H1 (cell line): ENCODE results near the gene NKAIN1. TPM values are rescaled to one million over a fixed set of nuclear protein-coding genes. Genes with fewer than 3 reads are reported as not detected.

Experiments
- CTCF ChIA-PET: fragments of 300-600 bp; sonication (Branson Sonifier 250); formaldehyde crosslinking; loops from one replicate; lab custom pipeline; 2021; ENCODE audit not compliant: partially characterized antibody; lab: Charles Lee
- POLR2A ChIA-PET: fragments of 300-600 bp; sonication (Branson Sonifier 250); formaldehyde crosslinking; loops from one replicate; lab custom pipeline; 2021; ENCODE audit warnings: inconsistent platforms; ENCODE audit not compliant: partially characterized antibody; lab: Charles Lee
- DNase-seq, 2 experiments: peaks; one replicate each; pipeline versions ENCODE4 v3.0.0 to v3.0.0-alpha.2; 2010 to 2022; ENCODE audit warnings: low spot score in 2 of 2, low read depth in 1 of 2, mixed read lengths in 1 of 2
- FAIRE-seq: peaks from 2 replicates; lab custom pipeline; 2011; peaks lifted over from hg19 to GRCh38; lab: Jason Lieb, UNC
- H2AFZ ChIP-seq: 2 replicates; pipeline ENCODE4 v1.8.1; 2012; ENCODE audit warnings: low read length, inconsistent platforms
- H2AK5ac ChIP-seq: 2 replicates; pipeline ENCODE4 v1.6.1; 2013; ENCODE audit warnings: low read depth, low read length
- H2BK120ac ChIP-seq: replicated peaks from 2 replicates; pipeline ENCODE3; 2013; ENCODE audit warnings: low read depth, low read length, inconsistent platforms
- H2BK12ac ChIP-seq: 2 replicates; pipeline ENCODE4 v1.6.1; 2013; ENCODE audit warnings: low read depth, low read length
- H2BK15ac ChIP-seq: 2 replicates; pipeline ENCODE4 v1.6.1; 2013; ENCODE audit warnings: low read length
- H2BK20ac ChIP-seq: 2 replicates; pipeline ENCODE4 v1.6.1; 2013; ENCODE audit warnings: low read length
- H2BK5ac ChIP-seq: 2 replicates; pipeline ENCODE4 v1.6.1; 2013; ENCODE audit warnings: low read depth, low read length
- H3K14ac ChIP-seq: 2 replicates; pipeline ENCODE4 v1.6.1; 2013; ENCODE audit warnings: inconsistent platforms; ENCODE audit not compliant: insufficient read length
- H3K18ac ChIP-seq: 2 replicates; pipeline ENCODE4 v1.6.1; 2013; ENCODE audit warnings: low read length; ENCODE audit errors: extremely low read depth
- H3K23ac ChIP-seq: 2 replicates; pipeline ENCODE4 v1.6.1; 2013; ENCODE audit warnings: inconsistent platforms; ENCODE audit not compliant: insufficient read length
- H3K23me2 ChIP-seq: 2 replicates; pipeline ENCODE4 v1.6.1; 2013; ENCODE audit warnings: low read depth, low read length
- H3K27ac ChIP-seq: 2 replicates; pipeline ENCODE4 v1.6.1; 2011; ENCODE audit warnings: low read depth, low read length, inconsistent platforms
- H3K27me3 ChIP-seq, 4 experiments: replicated peaks in 1 of 4; 1 replicate in 1 of 4; 2 replicates in 3 of 4; pipeline versions ENCODE4 v1.6.1 to v1.8.1; 2011 to 2013; ENCODE audit warnings: low read length in 3 of 4, mild to moderate bottlenecking in 3 of 4, inconsistent platforms in 2 of 4, mixed read lengths in 2 of 4, moderate library complexity in 1 of 4; ENCODE audit not compliant: control insufficient read depth in 3 of 4, insufficient read depth in 3 of 4; ENCODE audit errors: extremely low read depth in 1 of 4
- H3K36me3 ChIP-seq, 4 experiments: 2 replicates each; pipeline versions ENCODE4 v1.6.1 to v1.8.1; 2011 to 2013; ENCODE audit warnings: mild to moderate bottlenecking in 4 of 4, low read length in 3 of 4, moderate library complexity in 2 of 4, control low read depth in 1 of 4, inconsistent platforms in 1 of 4; ENCODE audit not compliant: insufficient read depth in 4 of 4, control insufficient read depth in 2 of 4
- H3K4ac ChIP-seq: replicated peaks from 2 replicates; pipeline ENCODE3; 2013; ENCODE audit warnings: low read length, low read depth, mixed read lengths, inconsistent platforms; ENCODE audit not compliant: insufficient read length
- H3K4me1 ChIP-seq, 4 experiments: replicated peaks in 1 of 4; 1 replicate in 1 of 4; 2 replicates in 3 of 4; pipeline versions ENCODE4 v1.6.1 to v1.8.1; 2011 to 2013; ENCODE audit warnings: low read length in 3 of 4, inconsistent platforms in 2 of 4, mixed read lengths in 1 of 4; ENCODE audit not compliant: insufficient read depth in 4 of 4, control insufficient read depth in 3 of 4
- H3K4me2 ChIP-seq, 2 experiments: 2 replicates each; pipeline versions ENCODE4 v1.6.1 to v1.8.1; 2011 to 2013; ENCODE audit warnings: low read depth in 2 of 2, low read length in 2 of 2, control low read depth in 1 of 2, inconsistent platforms in 1 of 2, mild to moderate bottlenecking in 1 of 2; ENCODE audit not compliant: insufficient read depth in 1 of 2
- H3K4me3 ChIP-seq, 4 experiments: fragments of 200-600, 300-600 bp in 1 of 4; sonication (generic), shearing (Covaris generic), sonication (Bioruptor Twin) in 1 of 4; 2 replicates each; pipeline versions ENCODE4 v1.5.1 to v1.8.1; 2011 to 2016; ENCODE audit warnings: low read length in 4 of 4, low read depth in 3 of 4, control low read depth in 2 of 4, inconsistent platforms in 2 of 4, mild to moderate bottlenecking in 2 of 4, mixed read lengths in 1 of 4, moderate library complexity in 1 of 4; ENCODE audit not compliant: insufficient read depth in 2 of 4; ENCODE audit errors: extremely low read depth in 1 of 4
- H3K56ac ChIP-seq: replicated peaks from 2 replicates; pipeline ENCODE3; 2013; ENCODE audit warnings: low read depth, mild to moderate bottlenecking, mixed read lengths, low read length, inconsistent platforms; ENCODE audit not compliant: insufficient read length
- H3K79me1 ChIP-seq: 2 replicates; pipeline ENCODE4 v1.6.1; 2013; ENCODE audit warnings: low read depth, low read length, control low read depth
- H3K79me2 ChIP-seq, 2 experiments: 2 replicates each; pipeline versions ENCODE4 v1.6.1 to v1.8.1; 2012 to 2013; ENCODE audit warnings: low read length in 2 of 2, mild to moderate bottlenecking in 2 of 2, inconsistent platforms in 1 of 2; ENCODE audit not compliant: insufficient read depth in 2 of 2, control insufficient read depth in 1 of 2
- H3K9ac ChIP-seq, 4 experiments: replicated peaks in 1 of 4; 1 replicate in 1 of 4; 2 replicates in 3 of 4; pipeline versions ENCODE4 v1.6.1 to v1.8.1; 2011 to 2013; ENCODE audit warnings: low read depth in 3 of 4, low read length in 3 of 4, control low read depth in 2 of 4, mild to moderate bottlenecking in 2 of 4, moderate library complexity in 2 of 4, inconsistent platforms in 1 of 4; ENCODE audit errors: extremely low read depth in 1 of 4
- H3K9me3 ChIP-seq, 2 experiments: 2 replicates each; pipeline versions ENCODE4 v1.6.1 to v1.8.1; 2012 to 2013; ENCODE audit warnings: mild to moderate bottlenecking in 2 of 2, moderate library complexity in 2 of 2, control low read depth in 1 of 2, inconsistent platforms in 1 of 2, low read depth in 1 of 2, low read length in 1 of 2, mixed read lengths in 1 of 2; ENCODE audit not compliant: insufficient read depth in 2 of 2
- H4K20me1 ChIP-seq, 2 experiments: replicated peaks in 1 of 2; 2 replicates each; pipeline versions ENCODE3 to v1.8.1; 2011 to 2013; ENCODE audit warnings: inconsistent platforms in 2 of 2, low read length in 2 of 2, mild to moderate bottlenecking in 1 of 2; ENCODE audit not compliant: insufficient read depth in 2 of 2, control insufficient read depth in 1 of 2
- H4K5ac ChIP-seq: 2 replicates; pipeline ENCODE4 v1.6.1; 2013; ENCODE audit warnings: low read length, low read depth, mixed read lengths, inconsistent platforms; ENCODE audit not compliant: insufficient read length
- H4K8ac ChIP-seq: 2 replicates; pipeline ENCODE4 v1.8.0; 2013; ENCODE audit warnings: mild to moderate bottlenecking, moderate library complexity, low read length, inconsistent platforms; ENCODE audit not compliant: insufficient read depth; ENCODE audit errors: extremely low read depth
- H4K91ac ChIP-seq: replicated peaks from 2 replicates; pipeline ENCODE3; 2013; ENCODE audit warnings: low read length, mixed read lengths, inconsistent platforms; ENCODE audit not compliant: insufficient read length
- BACH1 ChIP-seq: IDR thresholded peaks from 2 replicates; pipeline ENCODE4 v1.6.1; 2012; ENCODE audit warnings: low read length, improper control_type of control experiment
- CBX8 ChIP-seq: fragments of 300-800, 300-1000 bp; sonication (generic); IDR thresholded peaks from 2 replicates; pipeline ENCODE4 v1.7.1; 2016; ENCODE audit warnings: low read depth, low read length, borderline replicate concordance
- CREB1 ChIP-seq: IDR thresholded peaks from 2 replicates; pipeline ENCODE4 v1.6.1; 2012; ENCODE audit warnings: inconsistent platforms
- EZH2 ChIP-seq: fragments of 200-600 bp; sonication (generic); IDR thresholded peaks from 2 replicates; pipeline ENCODE4 v1.7.1; 2012; ENCODE audit warnings: low read depth, mild to moderate bottlenecking, moderate library complexity, low read length, inconsistent platforms; ENCODE audit not compliant: severe bottlenecking
- HDAC6 ChIP-seq: IDR thresholded peaks from one replicate; pipeline ENCODE4 v1.7.1; 2012; ENCODE audit warnings: low read depth, mild to moderate bottlenecking, inconsistent platforms, low read length, moderate library complexity
- KDM1A ChIP-seq: fragments of 200-600, 300-600 bp; sonication (generic); IDR thresholded peaks from 2 replicates; pipeline ENCODE4 v1.7.1; 2016; ENCODE audit warnings: mild to moderate bottlenecking, low read length, borderline replicate concordance
- SRF ChIP-seq: IDR thresholded peaks from 2 replicates; pipeline ENCODE4 v1.6.1; 2011; ENCODE audit warnings: mild to moderate bottlenecking, low read depth, low read length, moderate library complexity
- WGBS, 2 experiments: shearing (Covaris generic) in 1 of 2; methylation state at CpG; one replicate each; pipeline versions ENCODE4 v1.1.6 to v1.1.7; 2013 to 2015; ENCODE audit warnings: low lambda C conversion rate in 2 of 2, mixed read lengths in 2 of 2, inconsistent platforms in 1 of 2, low coverage in 1 of 2, missing lambda C conversion rate in 1 of 2; ENCODE audit not compliant: insufficient replicate concordance in 2 of 2, insufficient coverage in 1 of 2, insufficient read length in 1 of 2; ENCODE audit errors: extremely low coverage in 1 of 2, missing lambda C conversion rate in 1 of 2; 5-methylcytosine and 5-hydroxymethylcytosine counted together
- polyA plus RNA-seq, 7 experiments: library from polyadenylated mRNA; depleted of rRNA in 3 of 7; stranded (reverse) in 5 of 7; unstranded in 2 of 7; fragments of >200 nt in 5 of 7; fragments of 200-250 nt in 2 of 7; gene quantifications; 1 replicate in 5 of 7; 2 replicates in 1 of 7; 4 replicates in 1 of 7; pipeline versions ENCODE4 v1.2.1 to v1.2.3, GENCODE V29; 2011 to 2013; ENCODE audit warnings: missing spikeins in 2 of 7, mixed read lengths in 2 of 7
- total RNA-seq: library from RNA; stranded (reverse); fragmentation: NEBNext Ultra II Directional; extraction: Animal tissue kit (Norgen Biotek cat#: 25700); gene quantifications from 2 replicates; pipeline ENCODE4 v1.2.1, GENCODE V29; 2021

NKAIN1 gene
- total and polyA plus RNA-seq, 2 of the 8 experiments (the other 6 are each of a cell fraction or from before 2014, with no cell fraction given), result 59.3 to 66.9 TPM

- POLR2A ChIA-PET, result interaction anchor here (1.0 to 1.5 kb wide), 5 partner anchors 10 to 83 kb away, joined by 3 to 12 read pairs (median 3); partner anchors contain the start of genes SNRNP40 and ZCCHC17
- whole genome bisulfite sequencing, 2 experiments, result 95% methylated on average over 1 of the region's 1 CpG; no CpG with 5 or more reads in 1 of the 2 experiments
These were observed 18.9 kb upstream of the NKAIN1 start for GRCh38 chr1:31258581-31258980.

More at GRCh38 chr1:31258581-31258980, 18.9 kb upstream of the NKAIN1 start:
- no peak overlapping the region for H2BK120ac ChIP-seq
- no peaks in the 10 kb centered on the region for H3K79me1 ChIP-seq
- H3K4me3 ChIP-seq, result no peak overlapping the region
- no peak overlapping the region for H3K27ac ChIP-seq
- H2BK12ac ChIP-seq, result no peak overlapping the region
- no peak overlapping the region for H3K4ac ChIP-seq
- no peak overlapping the region for H4K8ac ChIP-seq
- no peak overlapping the region for H3K14ac ChIP-seq
- no peaks in the 10 kb centered on the region for H3K27me3 ChIP-seq
- no peak overlapping the region for H4K5ac ChIP-seq
- H3K9ac ChIP-seq, result no peak overlapping the region
- H3K4me1 ChIP-seq, result no peaks in the 10 kb centered on the region
- no peak overlapping the region for H3K18ac ChIP-seq
- no peak overlapping the region for H2AFZ ChIP-seq
- CTCF ChIA-PET, result interaction anchor here (1.0 to 2.2 kb wide), 2 partner anchors 63 to 74 kb away, joined by 3 to 12 read pairs; no protein-coding TSS in a partner anchor
- no peaks in the 10 kb centered on the region for H3K79me2 ChIP-seq
- H3K36me3 ChIP-seq, result peaks cover 23 to 62% (median 41%) of the 10 kb centered on the region in 4 experiments
- H3K23me2 ChIP-seq, result no peaks in the 10 kb centered on the region
- H3K56ac ChIP-seq, result no peak overlapping the region
- no peak overlapping the region for H4K91ac ChIP-seq
- no peak overlapping the region for H2BK5ac ChIP-seq
- H3K9me3 ChIP-seq, result no peaks in the 10 kb centered on the region
- H4K20me1 ChIP-seq, result peaks cover 2 to 4% of the 10 kb centered on the region in 2 experiments
- DNase-seq, result no peak
- no peak for TF ChIP-seq BACH1
- TF ChIP-seq KDM1A, result no peak
- TF ChIP-seq CREB1, result no peak
- no peak for TF ChIP-seq EZH2
- no peak for TF ChIP-seq HDAC6
- TF ChIP-seq CBX8, result no peak
- no peak for TF ChIP-seq SRF
- H2BK20ac ChIP-seq, result no peak overlapping the region
- FAIRE-seq, result no peak
- no peak overlapping the region for H2BK15ac ChIP-seq
- no peak overlapping the region for H3K4me2 ChIP-seq
- no peak overlapping the region for H2AK5ac ChIP-seq
- H3K23ac ChIP-seq, result no peak overlapping the region
